ENCODE data around the gene BIK. TPM values are rescaled to one million over a fixed set of nuclear protein-coding genes. Genes with fewer than 3 reads are reported as not detected.

The BIK gene
- total and polyA plus RNA-seq, 2 experiments from 2014 or later, result 9.6 to 9.8 TPM

DNA sequence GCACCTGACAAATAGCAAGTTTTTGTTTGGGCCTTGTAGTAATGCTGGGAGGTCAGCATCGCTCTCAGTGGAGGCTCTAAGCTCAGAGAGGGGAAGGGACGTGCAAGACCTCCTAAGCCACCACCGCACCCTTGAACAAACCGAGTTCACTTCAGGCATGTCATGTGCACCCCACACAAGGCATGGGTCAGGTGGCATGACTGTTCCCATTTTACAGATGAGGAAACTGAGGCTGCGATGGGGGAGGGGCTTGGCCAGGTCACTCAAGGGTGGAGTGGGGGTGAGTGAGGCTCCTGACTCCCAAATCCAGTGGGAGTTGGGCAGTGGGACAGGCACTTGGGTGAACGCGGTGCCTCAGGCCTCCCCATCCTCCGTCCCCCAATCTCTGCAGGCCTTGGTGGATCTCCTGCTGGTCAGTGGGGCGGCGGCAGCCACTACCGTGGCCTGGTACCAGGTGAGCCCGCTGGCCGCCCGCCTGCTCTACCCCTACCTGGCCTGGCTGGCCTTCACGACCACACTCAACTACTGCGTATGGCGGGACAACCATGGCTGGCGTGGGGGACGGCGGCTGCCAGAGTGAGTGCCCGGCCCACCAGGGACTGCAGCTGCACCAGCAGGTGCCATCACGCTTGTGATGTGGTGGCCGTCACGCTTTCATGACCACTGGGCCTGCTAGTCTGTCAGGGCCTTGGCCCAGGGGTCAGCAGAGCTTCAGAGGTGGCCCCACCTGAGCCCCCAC lies 52.0 kb downstream of the BIK start:
- no peak overlapping the region for H3K4me3 ChIP-seq
- no peak for ATAC-seq

More for the DNA sequence above, 52.0 kb downstream of the BIK start:
- Mint-ChIP-seq H3K9me3 (peaks cover 3% of the 10 kb centered on the region; the same call in 1 of the 3 replicates), H3K27ac (no peak overlapping the region), H3K4me3 (no peak overlapping the region), H3K27me3 (ENCODE audit: insufficient read depth, low read depth, poor library complexity) (peaks cover 11% of the 10 kb centered on the region), H3K4me1 (peaks cover 3% of the 10 kb centered on the region; the same call in 2 of the 3 replicates), H3K36me3 (ENCODE audit: low read depth) (peaks cover 11% of the 10 kb centered on the region)
- Histone ChIP-seq H3K27ac (ENCODE audit: low read depth) (no peak overlapping the region), H3K9me2 (ENCODE audit: insufficient read depth) (no peaks in the 10 kb centered on the region), H3K79me2 (replicated peaks; ENCODE audit: insufficient read depth) (no peaks in the 10 kb centered on the region), H3K27me3 (ENCODE audit: insufficient read depth) (no peaks in the 10 kb centered on the region), H2AFZ (no peak overlapping the region), H3F3A (replicated peaks; ENCODE audit: low read depth) (0 out of 2 replicates have a peak, but pooled peaks cover 5% of the 10 kb centered on the region), H3K36me3 (ENCODE audit: insufficient read depth) (no peaks in the 10 kb centered on the region), H3K4me2 (no peak overlapping the region), H3K4me1 (ENCODE audit: insufficient read depth) (no peaks in the 10 kb centered on the region), H4K20me1 (replicated peaks; ENCODE audit: insufficient read depth) (no peaks in the 10 kb centered on the region)
- no peak for DNase-seq (ENCODE audit: low spot score)
- TF ChIP-seq JUNB (IDR thresholded peaks at IDR 0.05; ENCODE audit: unreplicated experiment) (no peak), EZH2 (IDR thresholded peaks at IDR 0.05; ENCODE audit: low read depth, unreplicated experiment) (no peak), NANOG (IDR thresholded peaks at IDR 0.05; ENCODE audit: borderline replicate concordance) (no peak), POLR2AphosphoS5 (IDR thresholded peaks at IDR 0.05; ENCODE audit: low read depth) (no peak), ZNF331 (CRISPR knock-in tag; IDR thresholded peaks at IDR 0.05; ENCODE audit: low read depth) (no peak), STAT1 (IDR thresholded peaks at IDR 0.05; ENCODE audit: unreplicated experiment) (no peak), ZNF114 (CRISPR knock-in tag; IDR thresholded peaks at IDR 0.05) (no peak), CREB1 (CRISPR knock-in tag; IDR thresholded peaks at IDR 0.05; ENCODE audit: low read depth) (no peak)
- TF ChIP-seq, protein P1, sequence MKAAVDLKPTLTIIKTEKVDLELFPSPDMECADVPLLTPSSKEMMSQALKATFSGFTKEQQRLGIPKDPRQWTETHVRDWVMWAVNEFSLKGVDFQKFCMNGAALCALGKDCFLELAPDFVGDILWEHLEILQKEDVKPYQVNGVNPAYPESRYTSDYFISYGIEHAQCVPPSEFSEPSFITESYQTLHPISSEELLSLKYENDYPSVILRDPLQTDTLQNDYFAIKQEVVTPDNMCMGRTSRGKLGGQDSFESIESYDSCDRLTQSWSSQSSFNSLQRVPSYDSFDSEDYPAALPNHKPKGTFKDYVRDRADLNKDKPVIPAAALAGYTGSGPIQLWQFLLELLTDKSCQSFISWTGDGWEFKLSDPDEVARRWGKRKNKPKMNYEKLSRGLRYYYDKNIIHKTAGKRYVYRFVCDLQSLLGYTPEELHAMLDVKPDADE (IDR thresholded peaks at IDR 0.05), result no peak
- TF ChIP-seq, protein P2, sequence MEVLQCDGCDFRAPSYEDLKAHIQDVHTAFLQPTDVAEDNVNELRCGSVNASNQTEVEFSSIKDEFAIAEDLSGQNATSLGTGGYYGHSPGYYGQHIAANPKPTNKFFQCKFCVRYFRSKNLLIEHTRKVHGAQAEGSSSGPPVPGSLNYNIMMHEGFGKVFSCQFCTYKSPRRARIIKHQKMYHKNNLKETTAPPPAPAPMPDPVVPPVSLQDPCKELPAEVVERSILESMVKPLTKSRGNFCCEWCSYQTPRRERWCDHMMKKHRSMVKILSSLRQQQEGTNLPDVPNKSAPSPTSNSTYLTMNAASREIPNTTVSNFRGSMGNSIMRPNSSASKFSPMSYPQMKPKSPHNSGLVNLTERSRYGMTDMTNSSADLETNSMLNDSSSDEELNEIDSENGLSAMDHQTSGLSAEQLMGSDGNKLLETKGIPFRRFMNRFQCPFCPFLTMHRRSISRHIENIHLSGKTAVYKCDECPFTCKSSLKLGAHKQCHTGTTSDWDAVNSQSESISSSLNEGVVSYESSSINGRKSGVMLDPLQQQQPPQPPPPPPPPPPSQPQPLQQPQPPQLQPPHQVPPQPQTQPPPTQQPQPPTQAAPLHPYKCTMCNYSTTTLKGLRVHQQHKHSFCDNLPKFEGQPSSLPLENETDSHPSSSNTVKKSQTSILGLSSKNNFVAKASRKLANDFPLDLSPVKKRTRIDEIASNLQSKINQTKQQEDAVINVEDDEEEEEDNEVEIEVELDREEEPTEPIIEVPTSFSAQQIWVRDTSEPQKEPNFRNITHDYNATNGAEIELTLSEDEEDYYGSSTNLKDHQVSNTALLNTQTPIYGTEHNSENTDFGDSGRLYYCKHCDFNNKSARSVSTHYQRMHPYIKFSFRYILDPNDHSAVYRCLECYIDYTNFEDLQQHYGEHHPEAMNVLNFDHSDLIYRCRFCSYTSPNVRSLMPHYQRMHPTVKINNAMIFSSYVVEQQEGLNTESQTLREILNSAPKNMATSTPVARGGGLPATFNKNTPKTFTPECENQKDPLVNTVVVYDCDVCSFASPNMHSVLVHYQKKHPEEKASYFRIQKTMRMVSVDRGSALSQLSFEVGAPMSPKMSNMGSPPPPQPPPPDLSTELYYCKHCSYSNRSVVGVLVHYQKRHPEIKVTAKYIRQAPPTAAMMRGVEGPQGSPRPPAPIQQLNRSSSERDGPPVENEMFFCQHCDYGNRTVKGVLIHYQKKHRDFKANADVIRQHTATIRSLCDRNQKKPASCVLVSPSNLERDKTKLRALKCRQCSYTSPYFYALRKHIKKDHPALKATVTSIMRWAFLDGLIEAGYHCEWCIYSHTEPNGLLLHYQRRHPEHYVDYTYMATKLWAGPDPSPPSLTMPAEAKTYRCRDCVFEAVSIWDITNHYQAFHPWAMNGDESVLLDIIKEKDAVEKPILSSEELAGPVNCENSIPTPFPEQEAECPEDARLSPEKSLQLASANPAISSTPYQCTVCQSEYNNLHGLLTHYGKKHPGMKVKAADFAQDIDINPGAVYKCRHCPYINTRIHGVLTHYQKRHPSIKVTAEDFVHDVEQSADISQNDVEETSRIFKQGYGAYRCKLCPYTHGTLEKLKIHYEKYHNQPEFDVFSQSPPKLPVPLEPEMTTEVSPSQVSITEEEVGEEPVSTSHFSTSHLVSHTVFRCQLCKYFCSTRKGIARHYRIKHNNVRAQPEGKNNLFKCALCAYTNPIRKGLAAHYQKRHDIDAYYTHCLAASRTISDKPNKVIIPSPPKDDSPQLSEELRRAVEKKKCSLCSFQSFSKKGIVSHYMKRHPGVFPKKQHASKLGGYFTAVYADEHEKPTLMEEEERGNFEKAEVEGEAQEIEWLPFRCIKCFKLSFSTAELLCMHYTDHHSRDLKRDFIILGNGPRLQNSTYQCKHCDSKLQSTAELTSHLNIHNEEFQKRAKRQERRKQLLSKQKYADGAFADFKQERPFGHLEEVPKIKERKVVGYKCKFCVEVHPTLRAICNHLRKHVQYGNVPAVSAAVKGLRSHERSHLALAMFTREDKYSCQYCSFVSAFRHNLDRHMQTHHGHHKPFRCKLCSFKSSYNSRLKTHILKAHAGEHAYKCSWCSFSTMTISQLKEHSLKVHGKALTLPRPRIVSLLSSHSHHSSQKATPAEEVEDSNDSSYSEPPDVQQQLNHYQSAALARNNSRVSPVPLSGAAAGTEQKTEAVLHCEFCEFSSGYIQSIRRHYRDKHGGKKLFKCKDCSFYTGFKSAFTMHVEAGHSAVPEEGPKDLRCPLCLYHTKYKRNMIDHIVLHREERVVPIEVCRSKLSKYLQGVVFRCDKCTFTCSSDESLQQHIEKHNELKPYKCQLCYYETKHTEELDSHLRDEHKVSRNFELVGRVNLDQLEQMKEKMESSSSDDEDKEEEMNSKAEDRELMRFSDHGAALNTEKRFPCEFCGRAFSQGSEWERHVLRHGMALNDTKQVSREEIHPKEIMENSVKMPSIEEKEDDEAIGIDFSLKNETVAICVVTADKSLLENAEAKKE (CRISPR knock-in tag; IDR thresholded peaks at IDR 0.05), result no peak
- TF ChIP-seq, protein P3, sequence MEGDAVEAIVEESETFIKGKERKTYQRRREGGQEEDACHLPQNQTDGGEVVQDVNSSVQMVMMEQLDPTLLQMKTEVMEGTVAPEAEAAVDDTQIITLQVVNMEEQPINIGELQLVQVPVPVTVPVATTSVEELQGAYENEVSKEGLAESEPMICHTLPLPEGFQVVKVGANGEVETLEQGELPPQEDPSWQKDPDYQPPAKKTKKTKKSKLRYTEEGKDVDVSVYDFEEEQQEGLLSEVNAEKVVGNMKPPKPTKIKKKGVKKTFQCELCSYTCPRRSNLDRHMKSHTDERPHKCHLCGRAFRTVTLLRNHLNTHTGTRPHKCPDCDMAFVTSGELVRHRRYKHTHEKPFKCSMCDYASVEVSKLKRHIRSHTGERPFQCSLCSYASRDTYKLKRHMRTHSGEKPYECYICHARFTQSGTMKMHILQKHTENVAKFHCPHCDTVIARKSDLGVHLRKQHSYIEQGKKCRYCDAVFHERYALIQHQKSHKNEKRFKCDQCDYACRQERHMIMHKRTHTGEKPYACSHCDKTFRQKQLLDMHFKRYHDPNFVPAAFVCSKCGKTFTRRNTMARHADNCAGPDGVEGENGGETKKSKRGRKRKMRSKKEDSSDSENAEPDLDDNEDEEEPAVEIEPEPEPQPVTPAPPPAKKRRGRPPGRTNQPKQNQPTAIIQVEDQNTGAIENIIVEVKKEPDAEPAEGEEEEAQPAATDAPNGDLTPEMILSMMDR (conservative IDR thresholded peaks at IDR 0.05; ENCODE audit: low read depth in 2 of 2), result no peak
- TF ChIP-seq, protein P4, sequence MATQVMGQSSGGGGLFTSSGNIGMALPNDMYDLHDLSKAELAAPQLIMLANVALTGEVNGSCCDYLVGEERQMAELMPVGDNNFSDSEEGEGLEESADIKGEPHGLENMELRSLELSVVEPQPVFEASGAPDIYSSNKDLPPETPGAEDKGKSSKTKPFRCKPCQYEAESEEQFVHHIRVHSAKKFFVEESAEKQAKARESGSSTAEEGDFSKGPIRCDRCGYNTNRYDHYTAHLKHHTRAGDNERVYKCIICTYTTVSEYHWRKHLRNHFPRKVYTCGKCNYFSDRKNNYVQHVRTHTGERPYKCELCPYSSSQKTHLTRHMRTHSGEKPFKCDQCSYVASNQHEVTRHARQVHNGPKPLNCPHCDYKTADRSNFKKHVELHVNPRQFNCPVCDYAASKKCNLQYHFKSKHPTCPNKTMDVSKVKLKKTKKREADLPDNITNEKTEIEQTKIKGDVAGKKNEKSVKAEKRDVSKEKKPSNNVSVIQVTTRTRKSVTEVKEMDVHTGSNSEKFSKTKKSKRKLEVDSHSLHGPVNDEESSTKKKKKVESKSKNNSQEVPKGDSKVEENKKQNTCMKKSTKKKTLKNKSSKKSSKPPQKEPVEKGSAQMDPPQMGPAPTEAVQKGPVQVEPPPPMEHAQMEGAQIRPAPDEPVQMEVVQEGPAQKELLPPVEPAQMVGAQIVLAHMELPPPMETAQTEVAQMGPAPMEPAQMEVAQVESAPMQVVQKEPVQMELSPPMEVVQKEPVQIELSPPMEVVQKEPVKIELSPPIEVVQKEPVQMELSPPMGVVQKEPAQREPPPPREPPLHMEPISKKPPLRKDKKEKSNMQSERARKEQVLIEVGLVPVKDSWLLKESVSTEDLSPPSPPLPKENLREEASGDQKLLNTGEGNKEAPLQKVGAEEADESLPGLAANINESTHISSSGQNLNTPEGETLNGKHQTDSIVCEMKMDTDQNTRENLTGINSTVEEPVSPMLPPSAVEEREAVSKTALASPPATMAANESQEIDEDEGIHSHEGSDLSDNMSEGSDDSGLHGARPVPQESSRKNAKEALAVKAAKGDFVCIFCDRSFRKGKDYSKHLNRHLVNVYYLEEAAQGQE (IDR thresholded peaks at IDR 0.05; ENCODE audit: unreplicated experiment), result no peak
